Ovary (tissue), 3 donors: ENCODE measurements around the gene EHBP1.

Experiments used
- CTCF ChIP-seq, 3 donors: fragments of 450-650 bp in 2 of 3; fragments of 200-600 bp in 1 of 3; IDR thresholded peaks; one replicate each; pipeline versions ENCODE4 v1.5.1 to v1.8.0; 2016 to 2022; ENCODE audit warnings: antibody characterized with exemption in 3 of 3, mild to moderate bottlenecking in 1 of 3
- EP300 ChIP-seq: sonication (generic); formaldehyde crosslinking; IDR thresholded peaks from one replicate; pipeline ENCODE4 v1.6.1; 2017; ENCODE audit warnings: antibody characterized with exemption
- donor health status: DM: no; HTN: no; CAD: no.

GRCh38 chr2:62923242-62923641 is 217.7 kb downstream of the EHBP1 start:
- TF ChIP-seq CTCF (IDR thresholded peaks at IDR 0.05): no peak
- no peak for TF ChIP-seq EP300
